ENCODE data around the gene CER1. TPM values are rescaled to one million over a fixed set of nuclear protein-coding genes. Genes with fewer than 3 reads are reported as not detected.

Gene CER1
- total RNA-seq, 1 donor from 2014 or later: not detected

DNA sequence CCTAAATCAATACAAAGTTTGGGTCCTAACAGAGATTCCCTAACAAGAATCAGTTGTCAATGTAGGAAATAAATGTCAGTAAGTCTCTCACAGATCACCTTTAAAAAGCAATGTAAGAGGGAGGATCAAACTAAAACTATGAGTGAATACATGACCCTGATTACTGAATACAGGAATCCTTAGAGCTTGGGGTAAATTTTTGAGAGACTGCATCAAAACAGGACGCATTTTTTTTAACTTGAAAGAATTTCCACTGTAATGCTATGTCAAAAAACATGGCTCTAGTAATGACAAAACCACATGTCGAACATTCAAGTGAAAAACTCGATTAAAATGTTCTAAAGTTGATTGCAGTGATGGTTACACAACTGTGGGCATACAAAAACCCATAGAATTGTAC, 51.2 kb downstream of the CER1 start:
- Histone ChIP-seq H3K4me1 (ENCODE audit: control insufficient read depth in 3 of 3, insufficient read depth in 3 of 3, low read length in 3 of 3) (no peaks in the 10 kb centered on the region), H3K27ac (ENCODE audit: low read depth, low read length) (no peak overlapping the region), H3K9me3 (ENCODE audit: control insufficient read depth in 3 of 3, low read length in 3 of 3) (no peaks in the 10 kb centered on the region), H3K36me3 (ENCODE audit: control insufficient read depth in 3 of 3, insufficient read depth in 3 of 3, low read length in 3 of 3) (peaks cover 0 to 5% (median 2%) of the 10 kb centered on the region in 3 donors), H3K27me3 (ENCODE audit: control insufficient read depth in 3 of 3, insufficient read depth in 3 of 3, low read length in 3 of 3) (no peaks in the 10 kb centered on the region), H3K4me3 (ENCODE audit: low read length in 3 of 3) (no peak overlapping the region), H3K9ac (ENCODE audit: low read depth in 1 of 3, low read length in 3 of 3) (no peak overlapping the region)

GRCh38 chr9:14670718-14671117, 51.8 kb downstream of the CER1 start:
- H3K36me3 ChIP-seq (ENCODE audit: control insufficient read depth in 3 of 3, insufficient read depth in 3 of 3, low read length in 3 of 3): peaks cover 0 to 5% (median 2%) of the 10 kb centered on the region in 3 donors
- H3K4me1 ChIP-seq (ENCODE audit: control insufficient read depth in 3 of 3, insufficient read depth in 3 of 3, low read length in 3 of 3): no peaks in the 10 kb centered on the region
- no peaks in the 10 kb centered on the region for H3K9me3 ChIP-seq (ENCODE audit: control insufficient read depth in 3 of 3, low read length in 3 of 3)
- no peak overlapping the region for H3K4me3 ChIP-seq (ENCODE audit: low read length in 3 of 3)
- H3K27ac ChIP-seq (ENCODE audit: low read depth, low read length): no peak overlapping the region
- no peaks in the 10 kb centered on the region for H3K27me3 ChIP-seq (ENCODE audit: control insufficient read depth in 3 of 3, insufficient read depth in 3 of 3, low read length in 3 of 3)
- no peak overlapping the region for H3K9ac ChIP-seq (ENCODE audit: low read depth in 1 of 3, low read length in 3 of 3)

Other genes starting within 250 kb of the CER1 start
- gene ZDHHC21, start 29.3 kb downstream of the CER1 start, total RNA-seq: 24.5 TPM
- gene FREM1, start 187.7 kb upstream of the CER1 start, total RNA-seq: 17.2 TPM

Data from skeletal muscle tissue (tissue), 4 donors.